Neural cell (in vitro differentiated cells): ENCODE data around the gene FAM9C.

ENCODE experiments used
- EZH2 ChIP-seq: fragments of 200-600, 300-800 bp; shearing (Covaris generic), sonication (generic); IDR thresholded peaks from 2 replicates; pipeline ENCODE4 v1.6.1; 2014; ENCODE audit warnings: antibody characterized with exemption, low read length, borderline replicate concordance, mild to moderate bottlenecking; ENCODE audit not compliant: insufficient read depth, poor library complexity, severe bottlenecking
- MXI1 ChIP-seq: fragments of 450-650 bp; conservative IDR thresholded peaks from 2 replicates; pipeline ENCODE4 v1.6.1; 2014; ENCODE audit warnings: antibody characterized with exemption, mild to moderate bottlenecking; ENCODE audit not compliant: poor library complexity, severe bottlenecking
- POLR2AphosphoS5 ChIP-seq: IDR thresholded peaks from 2 replicates; pipeline ENCODE4 v1.6.1; 2012
- RAD21 ChIP-seq: fragments of 450-650 bp; conservative IDR thresholded peaks from 2 replicates; pipeline ENCODE4 v1.6.1; 2014; ENCODE audit warnings: antibody characterized with exemption, mild to moderate bottlenecking, moderate library complexity
- SMC3 ChIP-seq: fragments of 450-650 bp; conservative IDR thresholded peaks from 2 replicates; pipeline ENCODE4 v1.6.1; 2014; ENCODE audit warnings: antibody characterized with exemption, mild to moderate bottlenecking, moderate library complexity; ENCODE audit not compliant: poor library complexity
- TF ChIP-seq, protein P1 (sequence below): fragments of 450-650 bp; IDR thresholded peaks from 2 replicates; pipeline ENCODE4 v1.5.1; 2014; ENCODE audit warnings: antibody characterized with exemption, mild to moderate bottlenecking, moderate library complexity; ENCODE audit not compliant: poor library complexity, severe bottlenecking
- TF ChIP-seq, protein P2 (sequence below): IDR thresholded peaks from 2 replicates; pipeline ENCODE4 v1.6.1; 2012; ENCODE audit warnings: borderline replicate concordance

DNA sequence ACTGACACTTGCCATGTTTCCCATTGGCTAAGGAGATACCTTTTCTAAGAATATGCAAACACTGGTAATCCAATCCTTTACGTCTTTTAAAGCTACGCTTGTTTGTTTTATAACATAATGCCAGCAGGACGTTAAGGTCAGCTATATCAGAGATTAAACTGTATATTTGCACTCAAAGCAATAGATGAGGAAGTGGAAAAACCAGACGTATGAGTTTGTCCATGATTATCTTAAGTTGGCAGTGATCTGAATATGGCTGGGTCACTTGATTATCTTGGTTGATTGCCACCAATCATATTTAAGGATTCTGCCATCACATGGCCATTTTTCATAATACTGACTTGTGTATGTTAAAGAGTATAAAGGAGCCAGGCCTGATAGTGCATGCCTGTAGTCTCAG is 50.1 kb downstream of the FAM9C start:
- TF ChIP-seq POLR2AphosphoS5: no peak
- TF ChIP-seq, protein P1, sequence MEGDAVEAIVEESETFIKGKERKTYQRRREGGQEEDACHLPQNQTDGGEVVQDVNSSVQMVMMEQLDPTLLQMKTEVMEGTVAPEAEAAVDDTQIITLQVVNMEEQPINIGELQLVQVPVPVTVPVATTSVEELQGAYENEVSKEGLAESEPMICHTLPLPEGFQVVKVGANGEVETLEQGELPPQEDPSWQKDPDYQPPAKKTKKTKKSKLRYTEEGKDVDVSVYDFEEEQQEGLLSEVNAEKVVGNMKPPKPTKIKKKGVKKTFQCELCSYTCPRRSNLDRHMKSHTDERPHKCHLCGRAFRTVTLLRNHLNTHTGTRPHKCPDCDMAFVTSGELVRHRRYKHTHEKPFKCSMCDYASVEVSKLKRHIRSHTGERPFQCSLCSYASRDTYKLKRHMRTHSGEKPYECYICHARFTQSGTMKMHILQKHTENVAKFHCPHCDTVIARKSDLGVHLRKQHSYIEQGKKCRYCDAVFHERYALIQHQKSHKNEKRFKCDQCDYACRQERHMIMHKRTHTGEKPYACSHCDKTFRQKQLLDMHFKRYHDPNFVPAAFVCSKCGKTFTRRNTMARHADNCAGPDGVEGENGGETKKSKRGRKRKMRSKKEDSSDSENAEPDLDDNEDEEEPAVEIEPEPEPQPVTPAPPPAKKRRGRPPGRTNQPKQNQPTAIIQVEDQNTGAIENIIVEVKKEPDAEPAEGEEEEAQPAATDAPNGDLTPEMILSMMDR: no peak
- no peak for TF ChIP-seq SMC3
- no peak for TF ChIP-seq EZH2
- no peak for TF ChIP-seq MXI1
- TF ChIP-seq, protein P2, sequence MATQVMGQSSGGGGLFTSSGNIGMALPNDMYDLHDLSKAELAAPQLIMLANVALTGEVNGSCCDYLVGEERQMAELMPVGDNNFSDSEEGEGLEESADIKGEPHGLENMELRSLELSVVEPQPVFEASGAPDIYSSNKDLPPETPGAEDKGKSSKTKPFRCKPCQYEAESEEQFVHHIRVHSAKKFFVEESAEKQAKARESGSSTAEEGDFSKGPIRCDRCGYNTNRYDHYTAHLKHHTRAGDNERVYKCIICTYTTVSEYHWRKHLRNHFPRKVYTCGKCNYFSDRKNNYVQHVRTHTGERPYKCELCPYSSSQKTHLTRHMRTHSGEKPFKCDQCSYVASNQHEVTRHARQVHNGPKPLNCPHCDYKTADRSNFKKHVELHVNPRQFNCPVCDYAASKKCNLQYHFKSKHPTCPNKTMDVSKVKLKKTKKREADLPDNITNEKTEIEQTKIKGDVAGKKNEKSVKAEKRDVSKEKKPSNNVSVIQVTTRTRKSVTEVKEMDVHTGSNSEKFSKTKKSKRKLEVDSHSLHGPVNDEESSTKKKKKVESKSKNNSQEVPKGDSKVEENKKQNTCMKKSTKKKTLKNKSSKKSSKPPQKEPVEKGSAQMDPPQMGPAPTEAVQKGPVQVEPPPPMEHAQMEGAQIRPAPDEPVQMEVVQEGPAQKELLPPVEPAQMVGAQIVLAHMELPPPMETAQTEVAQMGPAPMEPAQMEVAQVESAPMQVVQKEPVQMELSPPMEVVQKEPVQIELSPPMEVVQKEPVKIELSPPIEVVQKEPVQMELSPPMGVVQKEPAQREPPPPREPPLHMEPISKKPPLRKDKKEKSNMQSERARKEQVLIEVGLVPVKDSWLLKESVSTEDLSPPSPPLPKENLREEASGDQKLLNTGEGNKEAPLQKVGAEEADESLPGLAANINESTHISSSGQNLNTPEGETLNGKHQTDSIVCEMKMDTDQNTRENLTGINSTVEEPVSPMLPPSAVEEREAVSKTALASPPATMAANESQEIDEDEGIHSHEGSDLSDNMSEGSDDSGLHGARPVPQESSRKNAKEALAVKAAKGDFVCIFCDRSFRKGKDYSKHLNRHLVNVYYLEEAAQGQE: no peak
- TF ChIP-seq RAD21: no peak
